Smooth muscle cell (in vitro differentiated cells): ENCODE measurements around the gene CTCFL. TPM values are rescaled to one million over a fixed set of nuclear protein-coding genes. Genes with fewer than 3 reads are reported as not detected.

Experiments used
- DNase-seq: peaks from one replicate; lab custom pipeline; 2025; ENCODE audit not compliant: unreplicated experiment; lab: John Stamatoyannopoulos, UW
- H2AFZ ChIP-seq: fragments of 200-600 bp; sonication (generic); 2 replicates; pipeline ENCODE4 v1.6.0; 2016; ENCODE audit warnings: antibody characterized with exemption, low read depth, mild to moderate bottlenecking
- H3F3A ChIP-seq: fragments of 200-600 bp; sonication (generic); 2 replicates; pipeline ENCODE4 v1.6.0; 2017; ENCODE audit warnings: antibody characterized with exemption, low read depth
- H3K27ac ChIP-seq: fragments of 200-600 bp; sonication (generic); 2 replicates; pipeline ENCODE4 v1.5.1; 2016; ENCODE audit warnings: low read depth, mild to moderate bottlenecking
- H3K27me3 ChIP-seq: fragments of 200-600 bp; sonication (generic); 2 replicates; pipeline ENCODE4 v1.6.1; 2016; ENCODE audit warnings: low read depth, mild to moderate bottlenecking
- H3K36me3 ChIP-seq: fragments of 200-600 bp; sonication (generic); 2 replicates; pipeline ENCODE4 v1.5.1; 2016; ENCODE audit warnings: low read depth
- H3K4me1 ChIP-seq: fragments of 200-600 bp; sonication (generic); 2 replicates; pipeline ENCODE4 v1.5.1; 2016; ENCODE audit warnings: low read depth
- H3K4me2 ChIP-seq: fragments of 200-600 bp; sonication (generic); 2 replicates; pipeline ENCODE4 v1.6.0; 2016; ENCODE audit warnings: mild to moderate bottlenecking
- H3K4me3 ChIP-seq: fragments of 200-600 bp; sonication (generic); 2 replicates; pipeline ENCODE4 v1.5.1; 2016; ENCODE audit warnings: mild to moderate bottlenecking
- H3K79me2 ChIP-seq: fragments of 200-600 bp; sonication (generic); 2 replicates; pipeline ENCODE4 v1.6.0; 2016; ENCODE audit warnings: low read depth, mild to moderate bottlenecking
- H3K9ac ChIP-seq: fragments of 200-600 bp; sonication (generic); 2 replicates; pipeline ENCODE4 v1.6.0; 2016; ENCODE audit warnings: low read depth
- H3K9me3 ChIP-seq: fragments of 200-600 bp; sonication (generic); replicated peaks from 2 replicates; pipeline ENCODE4 v1.5.1; 2016; ENCODE audit warnings: low read depth
- H4K20me1 ChIP-seq: fragments of 200-600 bp; sonication (generic); 2 replicates; pipeline ENCODE4 v1.6.0; 2016; ENCODE audit warnings: low read depth
- WGBS: methylation state at CpG from one replicate; pipeline ENCODE4 v1.1.7; 2016; ENCODE audit warnings: low lambda C conversion rate; 5-methylcytosine and 5-hydroxymethylcytosine counted together
- polyA plus RNA-seq: library from polyadenylated mRNA; unstranded; fragments of >200 nt; fragmentation: Nextera tagmentation; extraction: Ambion mirVana; gene quantifications from 2 replicates; pipeline ENCODE4 v1.2.1, GENCODE V29; 2016
- total RNA-seq: library from RNA; depleted of rRNA; stranded (reverse); fragments of >200 nt; gene quantifications from 2 replicates; pipeline ENCODE4 v1.2.3, GENCODE V29; 2014
- TF ChIP-seq, protein P1 (sequence below): fragments of 200-600 bp; sonication (generic); IDR thresholded peaks from 2 replicates; pipeline ENCODE4 v1.5.1; 2017; ENCODE audit warnings: borderline replicate concordance, mild to moderate bottlenecking, antibody characterized with exemption; ENCODE audit not compliant: insufficient read depth, poor library complexity, severe bottlenecking

The CTCFL gene
- total and polyA plus RNA-seq, 2 experiments from 2014 or later = not detected

DNA sequence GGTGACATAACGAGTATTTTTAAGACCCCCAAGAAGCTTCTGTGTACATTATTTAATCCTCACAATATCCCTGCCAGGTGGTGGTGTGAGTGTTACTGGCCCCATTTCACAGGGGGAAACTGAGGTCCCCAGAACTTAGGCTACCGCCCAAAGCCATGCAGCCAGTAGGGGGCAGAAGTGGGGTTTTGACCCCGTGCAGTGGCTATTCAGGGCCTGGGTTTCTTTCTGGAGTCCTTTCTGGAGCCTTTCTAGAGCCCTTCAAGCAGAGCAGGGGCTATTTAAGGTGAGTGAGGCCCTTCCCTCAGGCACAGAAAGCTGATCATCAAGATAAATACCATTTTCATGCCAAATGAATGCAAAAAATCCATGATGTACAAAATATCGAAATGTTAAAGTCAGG lies 59.0 kb downstream of the CTCFL start:
- Histone ChIP-seq H3K4me1 (peaks cover 16% of the 10 kb centered on the region), H4K20me1 (no peaks in the 10 kb centered on the region), H3K9me3 (no peaks in the 10 kb centered on the region), H3K4me2 (no peak overlapping the region), H3F3A (no peaks in the 10 kb centered on the region), H3K36me3 (no peaks in the 10 kb centered on the region), H3K79me2 (no peaks in the 10 kb centered on the region), H3K4me3 (no peak overlapping the region), H3K27me3 (no peaks in the 10 kb centered on the region), H3K27ac (no peak overlapping the region), H2AFZ (no peak overlapping the region), H3K9ac (no peak overlapping the region)
- TF ChIP-seq, protein P1, sequence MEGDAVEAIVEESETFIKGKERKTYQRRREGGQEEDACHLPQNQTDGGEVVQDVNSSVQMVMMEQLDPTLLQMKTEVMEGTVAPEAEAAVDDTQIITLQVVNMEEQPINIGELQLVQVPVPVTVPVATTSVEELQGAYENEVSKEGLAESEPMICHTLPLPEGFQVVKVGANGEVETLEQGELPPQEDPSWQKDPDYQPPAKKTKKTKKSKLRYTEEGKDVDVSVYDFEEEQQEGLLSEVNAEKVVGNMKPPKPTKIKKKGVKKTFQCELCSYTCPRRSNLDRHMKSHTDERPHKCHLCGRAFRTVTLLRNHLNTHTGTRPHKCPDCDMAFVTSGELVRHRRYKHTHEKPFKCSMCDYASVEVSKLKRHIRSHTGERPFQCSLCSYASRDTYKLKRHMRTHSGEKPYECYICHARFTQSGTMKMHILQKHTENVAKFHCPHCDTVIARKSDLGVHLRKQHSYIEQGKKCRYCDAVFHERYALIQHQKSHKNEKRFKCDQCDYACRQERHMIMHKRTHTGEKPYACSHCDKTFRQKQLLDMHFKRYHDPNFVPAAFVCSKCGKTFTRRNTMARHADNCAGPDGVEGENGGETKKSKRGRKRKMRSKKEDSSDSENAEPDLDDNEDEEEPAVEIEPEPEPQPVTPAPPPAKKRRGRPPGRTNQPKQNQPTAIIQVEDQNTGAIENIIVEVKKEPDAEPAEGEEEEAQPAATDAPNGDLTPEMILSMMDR = peak; percentile 8
- no peak for DNase-seq
- WGBS = 76% methylated on average over 4 of the region's 4 CpGs

DNA sequence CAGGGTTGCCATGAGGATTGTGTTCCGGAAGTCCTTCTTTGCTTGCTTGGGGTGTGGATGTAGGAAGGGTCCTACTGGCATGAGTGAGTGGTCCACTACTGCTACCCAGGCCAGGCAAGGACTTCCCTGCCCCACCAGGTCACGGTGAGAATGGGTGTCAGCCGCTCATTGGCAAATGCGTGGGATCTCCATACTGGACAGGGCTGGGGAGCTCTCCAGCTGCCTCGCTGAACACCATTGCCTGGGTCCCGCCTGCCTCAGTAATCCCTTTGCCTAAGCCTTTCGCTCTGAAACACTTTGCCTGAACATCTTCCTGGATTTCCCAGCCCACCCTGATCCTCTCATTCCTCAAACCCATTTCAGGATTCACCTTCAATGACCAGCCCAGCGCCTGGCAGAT lies 59.5 kb downstream of the CTCFL start:
- no peaks in the 10 kb centered on the region for H4K20me1 ChIP-seq
- no peak overlapping the region for H3K9ac ChIP-seq
- no peak overlapping the region for H2AFZ ChIP-seq
- no peak overlapping the region for H3K27ac ChIP-seq
- H3K4me2 ChIP-seq = no peak overlapping the region
- no peak for DNase-seq
- no peaks in the 10 kb centered on the region for H3K79me2 ChIP-seq
- no peaks in the 10 kb centered on the region for H3K9me3 ChIP-seq
- H3K27me3 ChIP-seq = no peaks in the 10 kb centered on the region
- TF ChIP-seq, protein P1 = no peak
- 93% methylated on average over 8 of the region's 8 CpGs for WGBS
- H3K4me3 ChIP-seq = no peak overlapping the region
- H3K36me3 ChIP-seq = no peaks in the 10 kb centered on the region
- peaks cover 12% of the 10 kb centered on the region for H3K4me1 ChIP-seq
- no peaks in the 10 kb centered on the region for H3F3A ChIP-seq

DNA sequence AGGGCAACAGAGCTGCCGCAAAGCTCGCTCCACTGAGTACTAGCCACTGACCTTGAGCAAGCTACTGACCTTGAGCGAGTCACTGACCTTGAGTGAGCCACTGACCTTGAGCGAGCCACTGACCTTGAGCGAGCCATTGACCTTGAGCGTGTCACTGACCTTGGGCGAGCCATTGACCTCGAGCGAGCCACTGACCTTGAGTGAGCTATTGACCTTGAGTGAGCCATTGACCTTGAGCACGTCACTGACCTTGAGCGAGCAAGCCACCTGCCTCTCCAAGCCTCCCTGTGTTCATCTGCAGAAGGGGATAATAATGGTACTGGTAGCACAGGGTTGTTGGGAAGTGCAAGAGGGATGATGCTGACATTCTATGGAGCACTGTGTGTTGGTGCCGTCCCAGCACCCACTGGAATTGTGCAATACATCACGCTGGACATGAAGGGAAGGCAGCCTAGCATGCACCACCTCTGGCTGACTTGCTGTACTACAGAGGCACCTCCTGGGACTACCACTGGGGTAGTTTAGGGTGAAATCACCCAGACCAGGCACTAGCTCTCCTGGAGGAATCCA lies 60.2 kb downstream of the CTCFL start:
- H3K36me3 ChIP-seq = no peaks in the 10 kb centered on the region
- H3K9ac ChIP-seq = no peak overlapping the region
- no peaks in the 10 kb centered on the region for H3K9me3 ChIP-seq
- H3K79me2 ChIP-seq = no peaks in the 10 kb centered on the region
- H3K4me1 ChIP-seq = peaks cover 5% of the 10 kb centered on the region
- H3K27me3 ChIP-seq = no peaks in the 10 kb centered on the region
- TF ChIP-seq, protein P1 = peak; percentile 9
- no peak overlapping the region for H2AFZ ChIP-seq
- WGBS = 97% methylated on average over 13 of the region's 13 CpGs
- no peaks in the 10 kb centered on the region for H3F3A ChIP-seq
- no peak overlapping the region for H3K27ac ChIP-seq
- no peaks in the 10 kb centered on the region for H4K20me1 ChIP-seq
- H3K4me3 ChIP-seq = no peak overlapping the region
- no peak overlapping the region for H3K4me2 ChIP-seq
- no peak for DNase-seq

DNA sequence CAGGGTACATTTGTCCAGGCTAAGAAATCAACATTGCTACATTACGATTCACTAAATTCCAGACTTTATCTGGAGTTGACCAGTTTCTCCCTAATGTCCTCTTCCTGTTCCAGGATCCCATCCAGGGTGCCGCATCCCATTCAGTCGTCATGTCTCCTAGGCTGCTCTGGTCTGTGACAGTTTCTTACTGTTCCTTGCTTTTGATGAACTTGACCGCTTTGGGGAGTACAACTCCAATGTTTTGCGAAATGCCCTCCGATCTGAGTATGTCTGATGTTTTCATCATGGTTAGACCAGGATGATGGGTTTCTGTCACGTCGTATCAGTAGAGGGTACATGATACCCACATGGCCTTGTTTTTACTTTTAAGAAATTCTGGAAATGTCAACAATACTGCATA lies 62.2 kb downstream of the CTCFL start:
- TF ChIP-seq, protein P1 = no peak
- H3F3A ChIP-seq = no peaks in the 10 kb centered on the region
- H3K79me2 ChIP-seq = no peaks in the 10 kb centered on the region
- H3K4me2 ChIP-seq = no peak overlapping the region
- H2AFZ ChIP-seq = no peak overlapping the region
- H3K27ac ChIP-seq = no peak overlapping the region
- H3K9ac ChIP-seq = no peak overlapping the region
- H3K4me1 ChIP-seq = no peaks in the 10 kb centered on the region
- no peak for DNase-seq
- 90% methylated on average over 8 of the region's 8 CpGs for WGBS
- H3K27me3 ChIP-seq = no peaks in the 10 kb centered on the region
- no peaks in the 10 kb centered on the region for H4K20me1 ChIP-seq
- H3K9me3 ChIP-seq = no peaks in the 10 kb centered on the region
- H3K36me3 ChIP-seq = no peaks in the 10 kb centered on the region
- no peak overlapping the region for H3K4me3 ChIP-seq
